GM12878 (cell line): ENCODE measurements around the gene PTPRM.

Source experiments
- BHLHE40 ChIP-seq, 2 experiments: fragments of 450-650 bp in 1 of 2; IDR thresholded peaks; 2 replicates each; pipeline ENCODE4 v1.6.1; 2011 to 2017; ENCODE audit warnings: low read depth in 2 of 2, borderline replicate concordance in 1 of 2, improper control_type of control experiment in 1 of 2, low read length in 1 of 2, mild to moderate bottlenecking in 1 of 2
- CTCF ChIP-seq, 3 experiments: IDR thresholded peaks in 2 of 3; conservative IDR thresholded peaks in 1 of 3; 2 replicates each; pipeline ENCODE4 v1.5.1; 2011; ENCODE audit warnings: low read depth in 3 of 3, low read length in 3 of 3, mild to moderate bottlenecking in 3 of 3, control low read depth in 2 of 3, moderate library complexity in 2 of 3, inconsistent platforms in 1 of 3, mixed read lengths in 1 of 3; ENCODE audit not compliant: control insufficient read depth in 2 of 3, insufficient read depth in 1 of 3; ENCODE audit errors: extremely low read depth in 1 of 3
- EP300 ChIP-seq, 2 experiments: fragments of 150-350 bp in 1 of 2; IDR thresholded peaks; 2 replicates each; pipeline ENCODE4 v1.6.1; 2011 to 2012; ENCODE audit warnings: low read depth in 2 of 2, low read length in 2 of 2, borderline replicate concordance in 1 of 2, improper control_type of control experiment in 1 of 2, inconsistent platforms in 1 of 2; ENCODE audit not compliant: control insufficient read depth in 1 of 2
- NRF1 ChIP-seq: conservative IDR thresholded peaks from 2 replicates; pipeline ENCODE4 v1.6.1; 2011; ENCODE audit warnings: mild to moderate bottlenecking, low read depth, low read length, improper control_type of control experiment
- RELA ChIP-seq: fragments of 450-650 bp; IDR thresholded peaks from 2 replicates; pipeline ENCODE4 v1.8.0; 2014; ENCODE audit warnings: borderline replicate concordance; ENCODE audit not compliant: partially characterized antibody

GRCh38 chr18:8050616-8051329 lies 483.7 kb downstream of the PTPRM start:
- TF ChIP-seq NRF1 (no peak), BHLHE40 (IDR thresholded peaks at IDR 0.05; ENCODE audit: borderline replicate concordance in 1 of 2, low read depth in 2 of 2, low read length in 1 of 2) (no peak), CTCF (IDR thresholded peaks at IDR 0.05 in 2 of 3, conservative IDR thresholded peaks at IDR 0.05 in 1 of 3; ENCODE audit: control insufficient read depth in 2 of 3, extremely low read depth in 1 of 3, insufficient read depth in 1 of 3, low read depth in 3 of 3, low read length in 3 of 3) (no peak), EP300 (IDR thresholded peaks at IDR 0.05; ENCODE audit: borderline replicate concordance in 1 of 2, control insufficient read depth in 1 of 2, low read depth in 2 of 2, low read length in 2 of 2) (no peak), RELA (no peak)
